DOHH2 (cell line): ENCODE data around the gene GTPBP8.

ENCODE experiments used
- EZH2phosphoT487 ChIP-seq: fragments of 200-600 bp; sonication (generic); IDR thresholded peaks from 2 replicates; pipeline ENCODE4 v1.6.1; 2017; ENCODE audit warnings: borderline replicate concordance, mild to moderate bottlenecking, antibody characterized with exemption, low read length, moderate library complexity, mixed read lengths
- TF ChIP-seq, protein P1 (sequence below): fragments of 200-600 bp; sonication (generic); IDR thresholded peaks from one replicate; pipeline ENCODE4 v1.5.1; 2014; ENCODE audit warnings: antibody characterized with exemption, mild to moderate bottlenecking, low read depth, low read length; ENCODE audit not compliant: poor library complexity, severe bottlenecking

DNA sequence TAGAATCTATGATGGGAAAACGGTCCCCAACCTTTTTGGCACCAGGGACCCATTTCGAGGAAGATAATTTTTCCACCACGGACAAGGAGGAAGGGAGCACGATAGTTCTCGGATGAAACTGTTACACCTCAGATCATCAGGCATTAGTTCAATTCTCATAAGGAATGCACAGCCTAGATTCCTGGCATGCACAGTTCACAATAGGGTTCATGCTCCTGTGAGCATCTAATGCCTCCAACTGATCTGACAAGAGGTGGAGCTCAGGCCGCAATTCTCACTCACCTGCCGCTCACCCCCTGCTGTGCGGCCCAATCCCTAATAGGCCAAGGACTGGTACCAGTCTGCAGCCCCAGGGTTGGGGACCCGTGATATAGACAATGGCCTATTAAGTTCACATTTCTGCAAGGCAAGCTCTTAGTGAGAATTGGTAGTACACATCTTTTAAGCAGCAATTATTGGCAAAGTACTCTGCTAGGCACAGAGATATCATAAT is 42.4 kb upstream of the GTPBP8 start:
- TF ChIP-seq, protein P1, sequence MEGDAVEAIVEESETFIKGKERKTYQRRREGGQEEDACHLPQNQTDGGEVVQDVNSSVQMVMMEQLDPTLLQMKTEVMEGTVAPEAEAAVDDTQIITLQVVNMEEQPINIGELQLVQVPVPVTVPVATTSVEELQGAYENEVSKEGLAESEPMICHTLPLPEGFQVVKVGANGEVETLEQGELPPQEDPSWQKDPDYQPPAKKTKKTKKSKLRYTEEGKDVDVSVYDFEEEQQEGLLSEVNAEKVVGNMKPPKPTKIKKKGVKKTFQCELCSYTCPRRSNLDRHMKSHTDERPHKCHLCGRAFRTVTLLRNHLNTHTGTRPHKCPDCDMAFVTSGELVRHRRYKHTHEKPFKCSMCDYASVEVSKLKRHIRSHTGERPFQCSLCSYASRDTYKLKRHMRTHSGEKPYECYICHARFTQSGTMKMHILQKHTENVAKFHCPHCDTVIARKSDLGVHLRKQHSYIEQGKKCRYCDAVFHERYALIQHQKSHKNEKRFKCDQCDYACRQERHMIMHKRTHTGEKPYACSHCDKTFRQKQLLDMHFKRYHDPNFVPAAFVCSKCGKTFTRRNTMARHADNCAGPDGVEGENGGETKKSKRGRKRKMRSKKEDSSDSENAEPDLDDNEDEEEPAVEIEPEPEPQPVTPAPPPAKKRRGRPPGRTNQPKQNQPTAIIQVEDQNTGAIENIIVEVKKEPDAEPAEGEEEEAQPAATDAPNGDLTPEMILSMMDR: no peak
- no peak for TF ChIP-seq EZH2phosphoT487
